Caki2 (cell line): ENCODE data around the gene MYO6. TPM values are rescaled to one million over a fixed set of nuclear protein-coding genes. Genes with fewer than 3 reads are reported as not detected.
"Not testable (repeated sequence)": the region's sequence is repeated elsewhere in the genome, so short reads cannot be mapped to it uniquely, and the experiment has no call there.

Source experiments
- DNase-seq: peaks from one replicate; pipeline ENCODE4 v3.0.0-alpha.2; 2015; ENCODE audit warnings: low read depth
- in situ Hi-C: cut with HindIII; loops from 2 replicates; pipeline ENCODE4 v1.10.0; 2016; ENCODE audit warnings: low sequenced_read_pairs, low pct_unique_long_range_greater_than_20kb, mixed read lengths
- total RNA-seq: library from RNA; depleted of rRNA; stranded (reverse); fragments of >200 nt; shearing (Covaris generic); gene quantifications from 2 replicates; pipeline ENCODE4 v1.2.3, GENCODE V29; 2014; ENCODE audit warnings: low replicate concordance

The MYO6 gene
- total RNA-seq, 1 experiment from 2014 or later, result 7.8 TPM

DNA sequence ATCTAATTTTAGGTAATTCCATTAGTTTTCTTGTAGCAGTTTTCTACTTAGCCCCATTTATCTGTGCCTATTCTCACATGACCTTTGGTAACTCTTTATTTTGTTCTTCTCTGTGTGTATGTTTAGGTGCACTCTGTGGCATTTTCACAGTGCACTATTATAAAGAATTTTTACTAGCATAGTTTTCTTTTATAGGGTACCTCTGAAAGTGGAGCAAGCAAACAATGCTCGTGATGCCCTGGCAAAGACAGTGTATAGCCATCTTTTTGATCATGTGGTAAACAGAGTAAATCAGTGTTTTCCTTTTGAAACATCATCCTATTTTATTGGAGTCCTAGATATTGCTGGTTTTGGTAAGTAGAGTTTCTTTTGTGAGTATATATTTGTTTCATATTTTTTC, 107.9 kb downstream of the MYO6 start:
- in situ Hi-C loops, result no loop called here
- DNase-seq, result no peak

DNA sequence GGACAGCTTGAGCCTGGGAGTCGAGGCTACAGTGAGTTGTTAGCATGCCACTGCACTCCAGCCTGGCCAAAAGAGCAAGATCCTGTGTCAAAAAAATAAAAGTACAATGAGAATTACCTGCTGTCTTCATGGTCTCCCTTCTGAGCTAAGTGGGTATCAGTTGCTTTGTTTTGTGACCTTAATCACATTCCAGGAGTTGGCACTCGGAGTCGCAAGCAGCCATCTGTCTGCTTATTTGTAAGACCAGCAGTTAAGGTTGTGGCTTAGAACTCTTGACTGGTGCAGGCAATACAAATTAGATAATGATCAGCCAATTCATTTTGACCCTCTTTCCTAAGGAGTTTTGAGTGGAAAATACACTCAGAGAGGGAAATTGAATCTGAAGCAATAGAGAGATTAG, 114.0 kb downstream of the MYO6 start:
- no peak for DNase-seq
- in situ Hi-C loops, result no loop called here

DNA sequence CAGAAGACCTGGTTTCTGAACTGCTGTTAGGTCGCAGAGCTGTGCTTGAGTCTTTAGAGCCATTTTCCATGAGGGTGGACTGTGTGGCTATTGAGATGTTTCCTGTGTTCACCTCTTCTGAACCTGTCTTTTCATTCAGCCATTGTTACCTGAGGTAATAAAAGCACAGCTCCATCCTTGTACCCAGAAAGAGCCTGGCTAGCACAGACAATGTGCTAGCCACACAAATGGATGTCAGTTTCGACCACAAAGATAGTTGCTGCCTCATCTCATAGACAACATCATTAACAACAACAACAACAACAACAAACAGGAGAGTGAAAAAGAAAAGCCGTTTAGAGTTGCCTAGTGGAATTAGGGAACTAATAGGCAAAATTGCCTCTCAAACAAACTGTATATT, 114.7 kb downstream of the MYO6 start:
- DNase-seq, result no peak
- in situ Hi-C loops, result no loop called here

DNA sequence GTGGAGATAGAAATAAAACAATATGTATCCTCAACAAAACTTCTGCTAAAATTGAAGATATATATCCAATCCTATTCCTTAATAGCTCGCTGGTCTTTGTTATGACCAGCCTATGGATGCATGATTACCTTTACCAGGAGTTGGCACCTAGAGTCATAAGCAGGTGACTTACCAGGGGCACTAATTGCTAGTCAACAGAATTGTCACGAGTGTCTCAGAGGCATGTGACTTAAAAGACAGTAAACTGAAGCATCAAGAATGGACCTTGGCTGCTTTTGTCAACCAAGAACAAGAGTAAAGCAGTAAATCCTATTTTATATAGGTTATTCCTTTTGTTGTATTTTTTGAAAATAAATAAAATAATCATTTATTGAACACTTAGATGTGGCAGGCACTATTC, 115.4 kb downstream of the MYO6 start:
- in situ Hi-C loops, result no loop called here
- DNase-seq, result no peak

DNA sequence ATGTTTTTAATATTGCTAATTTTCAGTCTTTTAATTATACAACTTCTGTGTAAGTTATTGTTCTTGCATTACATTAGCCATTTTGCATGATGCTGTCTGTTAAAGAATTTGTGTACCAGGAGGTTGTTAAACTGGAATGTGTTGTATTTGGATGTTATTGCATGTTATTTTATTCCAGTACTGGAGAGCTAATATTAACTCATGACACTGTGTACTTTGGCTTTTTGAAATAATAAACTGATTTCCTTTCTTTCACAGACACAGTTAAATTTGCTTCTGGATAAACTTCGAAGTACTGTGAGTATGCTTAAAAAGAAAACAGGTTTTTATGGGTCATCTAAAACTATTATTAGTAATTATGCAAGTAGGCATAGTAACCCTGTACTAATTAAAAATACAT, 121.3 kb downstream of the MYO6 start:
- no peak for DNase-seq

DNA sequence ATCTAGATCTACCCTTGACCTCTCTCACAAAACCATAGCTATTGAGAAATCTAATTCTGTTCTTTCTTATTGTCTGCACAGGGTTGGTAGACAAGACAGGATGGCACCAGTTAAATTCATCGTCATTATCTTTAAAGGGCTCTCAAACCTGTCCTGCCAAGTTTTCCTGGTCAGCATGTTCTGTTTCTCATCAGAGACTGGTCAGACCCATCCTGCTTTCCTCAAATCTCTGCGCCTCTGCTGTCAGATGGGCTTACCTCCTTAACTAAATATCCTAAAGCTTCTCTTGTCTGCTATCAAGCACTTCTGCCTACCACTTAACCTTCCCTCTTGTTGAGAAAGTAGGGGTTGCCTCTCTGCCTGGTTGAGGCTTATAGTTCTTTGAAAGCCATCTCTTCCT, 125.2 kb downstream of the MYO6 start:
- DNase-seq, result no peak
- in situ Hi-C loops, result no loop called here

More for the DNA sequence above, 121.3 kb downstream of the MYO6 start:
- in situ Hi-C loops, result no loop called here

DNA sequence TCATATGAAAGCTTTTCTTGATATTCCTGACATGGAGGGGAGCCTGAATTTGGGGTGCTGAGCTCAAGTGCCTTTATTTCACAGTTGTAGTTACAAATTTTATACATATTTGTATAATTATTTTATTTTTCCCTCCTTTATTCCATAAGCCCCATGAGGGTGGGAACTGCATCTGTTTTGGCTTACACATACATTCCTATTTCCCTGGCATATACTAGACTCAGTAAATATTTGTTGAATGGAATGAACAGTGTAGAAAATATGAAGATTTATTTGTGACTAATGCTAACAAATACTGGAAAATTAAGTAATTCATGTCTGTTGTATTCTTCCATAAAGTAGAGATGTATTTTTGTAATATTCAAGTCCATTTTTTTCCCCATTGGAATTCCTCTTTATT, 127.1 kb downstream of the MYO6 start:
- no peak for DNase-seq
- in situ Hi-C loops, result no loop called here

DNA sequence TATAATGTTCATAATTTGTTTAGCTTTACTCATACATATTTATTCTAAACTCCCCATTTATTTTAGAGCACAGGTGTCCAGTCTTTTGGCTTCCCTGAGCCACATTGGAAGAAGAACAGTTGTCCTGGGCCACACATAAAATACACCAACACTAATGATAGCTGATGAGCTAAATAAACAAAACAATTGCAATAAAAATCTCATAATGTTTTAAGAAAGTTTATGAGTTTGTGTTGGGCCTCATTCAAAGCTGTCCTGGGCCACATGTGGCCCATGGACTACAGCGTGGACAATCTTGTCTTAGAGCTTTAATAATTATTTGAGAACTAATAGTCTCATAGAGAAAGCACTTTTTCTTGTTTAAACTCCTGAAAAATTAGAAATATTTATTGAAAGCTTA, 131.3 kb downstream of the MYO6 start:
- no peak for DNase-seq
- in situ Hi-C loops, result no loop called here

DNA sequence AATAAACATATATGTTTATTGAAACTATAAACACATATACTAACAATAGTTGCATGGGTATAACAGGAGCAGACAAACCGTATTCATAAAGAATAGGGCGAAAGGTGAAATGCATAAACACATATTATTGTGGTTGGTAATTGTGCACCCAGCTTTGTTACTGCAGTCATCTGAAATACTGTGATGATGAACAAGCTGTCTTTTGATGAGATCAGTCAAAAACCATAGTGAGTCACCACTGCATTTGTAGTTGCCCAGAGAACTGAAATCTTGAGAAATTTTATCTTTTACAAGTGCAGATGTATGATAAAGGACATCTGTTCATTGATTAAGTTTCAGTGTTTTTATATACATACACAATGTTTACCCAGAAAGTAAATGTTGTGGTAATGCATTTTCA, 133.7 kb downstream of the MYO6 start:
- DNase-seq, result no peak
- in situ Hi-C loops, result no loop called here

DNA sequence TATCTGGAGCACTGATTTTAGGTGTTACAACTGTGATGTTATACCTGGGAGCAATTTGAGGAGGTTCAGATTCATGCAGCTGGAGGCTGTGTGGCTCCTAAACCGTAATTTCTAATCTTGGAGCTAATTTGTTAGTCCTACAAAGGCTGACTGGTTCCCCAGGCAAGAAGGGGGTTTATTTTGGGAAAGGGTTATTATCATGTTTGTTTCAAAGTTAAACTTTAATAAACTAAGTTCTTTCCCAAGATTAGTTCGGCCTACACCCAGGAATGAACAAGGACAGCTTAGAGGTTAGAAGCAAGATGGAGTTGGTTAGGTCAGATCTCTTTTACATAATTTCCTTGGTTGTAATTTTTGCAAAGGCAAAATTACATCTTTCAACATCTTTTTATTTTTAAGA, 135.8 kb downstream of the MYO6 start:
- DNase-seq, result no peak
- in situ Hi-C loops, result no loop called here

DNA sequence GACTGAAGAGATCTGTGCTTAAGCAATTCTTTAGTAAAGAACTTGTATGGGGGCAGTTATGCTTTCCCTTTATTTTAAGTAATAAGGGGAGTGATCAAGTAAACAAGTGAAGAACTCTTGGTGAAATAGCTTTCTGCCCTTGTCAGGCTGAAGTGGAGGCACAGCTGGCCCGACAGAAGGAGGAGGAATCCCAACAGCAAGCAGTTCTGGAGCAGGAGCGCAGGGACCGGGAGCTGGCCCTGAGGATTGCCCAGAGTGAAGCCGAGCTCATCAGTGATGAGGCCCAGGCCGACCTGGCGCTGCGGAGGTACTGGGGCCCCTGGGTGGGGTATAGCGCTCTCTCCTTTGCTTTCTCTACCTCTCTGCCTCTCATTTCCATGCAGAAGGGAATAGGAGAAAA, 143.3 kb downstream of the MYO6 start:
- in situ Hi-C loops, result no loop called here
- no peak for DNase-seq

DNA sequence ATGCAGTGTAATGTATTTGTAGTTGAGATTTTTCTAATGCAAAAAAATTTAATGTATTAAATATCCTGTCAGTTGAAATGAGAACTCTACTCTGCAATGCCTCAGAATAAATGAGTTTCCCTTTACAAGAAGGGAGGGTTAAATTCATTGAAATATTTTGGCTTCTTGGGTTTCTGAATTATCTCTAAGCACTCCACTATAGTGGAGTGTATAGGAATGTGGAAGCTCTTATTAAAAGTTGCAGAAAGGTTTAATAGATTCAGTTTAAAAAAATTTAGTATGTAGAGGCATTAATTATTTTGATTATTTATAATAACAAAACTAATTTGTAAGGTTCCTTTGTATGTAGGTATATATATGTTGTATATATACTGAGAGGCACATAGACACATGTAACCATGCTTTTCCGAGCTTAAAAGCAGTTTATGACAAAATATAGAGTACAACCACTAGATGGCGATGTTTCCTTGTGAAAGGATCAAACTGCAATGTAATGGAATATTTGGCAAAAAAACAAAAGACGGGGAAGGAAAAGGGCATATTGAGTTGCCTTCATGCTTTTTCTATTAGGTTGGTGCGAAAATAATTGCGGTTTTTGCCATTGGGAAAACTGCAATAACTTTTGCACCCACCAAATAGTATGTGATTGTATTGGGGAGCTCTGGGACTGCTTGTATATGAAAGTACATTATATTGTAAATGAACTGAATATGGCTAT, 144.2 kb downstream of the MYO6 start:
- DNase-seq, result peak; percentile 48
- in situ Hi-C loops, result no loop called here

DNA sequence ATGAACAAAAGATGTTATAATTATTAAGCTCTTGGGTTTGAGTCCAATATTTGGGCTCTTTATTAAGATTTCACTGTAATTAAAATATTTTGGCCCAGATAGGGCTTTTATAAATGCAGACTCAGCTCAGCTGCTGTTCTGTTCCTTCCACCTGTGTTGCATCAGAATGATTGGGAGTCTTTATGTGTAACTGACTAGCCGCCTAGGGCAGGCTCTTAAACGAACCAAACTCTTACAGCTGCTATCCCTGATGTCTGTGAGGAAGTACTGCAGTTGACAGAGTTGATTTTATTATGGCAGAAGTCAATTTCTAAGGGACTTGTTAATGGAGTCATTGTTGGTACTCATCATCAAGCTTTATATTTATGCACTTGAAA, 144.7 kb downstream of the MYO6 start:
- no peak for DNase-seq
- in situ Hi-C loops, result no loop called here

DNA sequence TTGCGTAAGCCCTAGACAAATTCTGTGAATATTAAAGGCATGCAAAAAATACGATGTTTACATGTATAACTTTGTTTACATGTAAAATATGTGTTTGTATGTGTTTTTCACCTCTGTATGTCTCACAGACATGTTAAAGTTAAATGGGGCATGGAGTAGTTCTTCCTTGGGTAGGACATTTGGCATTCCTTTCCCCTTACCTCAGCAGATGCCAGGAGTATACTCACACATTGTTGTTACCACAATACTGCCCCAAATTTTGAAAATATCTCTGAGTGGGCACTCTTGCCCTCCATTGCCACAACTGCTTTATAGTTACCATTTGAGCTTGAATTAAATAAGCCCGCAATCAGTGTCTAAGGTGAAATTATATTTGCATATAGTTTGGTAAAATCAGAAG, 147.5 kb downstream of the MYO6 start:
- DNase-seq, result no peak
- in situ Hi-C loops, result no loop called here

DNA sequence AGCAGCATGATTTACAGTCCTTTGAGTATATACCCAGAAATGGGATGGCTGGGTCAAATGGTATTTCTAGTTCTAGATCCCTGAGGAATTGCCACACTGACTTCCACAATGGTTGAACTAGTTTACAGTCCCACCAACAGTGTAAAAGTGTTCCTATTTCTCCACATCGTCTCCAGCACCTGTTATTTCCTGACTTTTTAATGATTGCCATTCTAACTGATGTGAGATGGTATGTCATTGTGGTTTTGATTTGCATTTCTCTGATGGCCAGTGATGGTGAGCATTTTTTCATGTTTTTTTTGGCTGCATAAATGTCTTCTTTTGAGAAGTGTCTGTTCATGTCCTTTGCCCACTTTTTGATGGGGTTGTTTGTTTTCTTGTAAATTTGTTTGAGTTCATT, 151.2 kb downstream of the MYO6 start:
- in situ Hi-C loops, DNase-seq: not testable (repeated sequence)

DNA sequence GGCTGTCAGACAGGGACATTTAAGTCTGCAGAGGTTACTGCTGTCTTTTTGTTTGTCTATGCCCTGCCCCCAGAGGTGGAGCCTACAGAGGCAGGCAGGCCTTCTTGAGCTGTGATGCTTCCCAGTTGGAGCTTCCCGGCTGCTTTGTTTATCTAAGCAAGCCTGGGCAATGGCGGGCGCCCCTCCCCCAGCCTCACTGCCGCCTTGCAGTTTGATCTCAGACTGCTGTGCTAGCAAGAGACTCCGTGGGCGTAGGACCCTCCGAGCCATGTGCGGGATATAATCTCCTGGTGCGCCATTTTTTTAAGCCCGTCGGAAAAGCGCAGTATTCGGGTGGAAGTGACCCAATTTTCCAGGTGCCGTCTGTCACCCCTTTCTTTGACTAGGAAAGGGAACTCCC, 156.1 kb downstream of the MYO6 start:
- DNase-seq, in situ Hi-C loops: not testable (repeated sequence)

DNA sequence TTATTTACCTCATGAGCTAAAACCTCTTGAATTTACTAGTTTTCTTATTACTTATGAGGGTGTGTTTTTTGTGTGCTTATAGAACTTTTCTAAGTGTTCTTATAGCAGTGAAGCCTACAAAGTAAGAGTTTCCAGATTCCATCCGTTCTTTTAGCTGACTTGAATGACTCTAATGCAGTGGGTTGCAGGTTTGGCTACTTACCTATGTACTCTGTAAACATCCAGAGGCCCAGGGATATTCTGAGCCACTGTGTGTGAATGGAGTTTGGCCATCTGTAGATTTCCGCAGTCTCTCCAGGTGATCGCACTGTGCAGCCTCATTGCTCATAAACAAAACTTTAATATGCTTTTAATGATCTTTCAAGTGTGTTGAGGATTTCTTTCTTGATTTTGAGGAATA, 157.8 kb downstream of the MYO6 start:
- in situ Hi-C loops, result no loop called here
- no peak for DNase-seq

DNA sequence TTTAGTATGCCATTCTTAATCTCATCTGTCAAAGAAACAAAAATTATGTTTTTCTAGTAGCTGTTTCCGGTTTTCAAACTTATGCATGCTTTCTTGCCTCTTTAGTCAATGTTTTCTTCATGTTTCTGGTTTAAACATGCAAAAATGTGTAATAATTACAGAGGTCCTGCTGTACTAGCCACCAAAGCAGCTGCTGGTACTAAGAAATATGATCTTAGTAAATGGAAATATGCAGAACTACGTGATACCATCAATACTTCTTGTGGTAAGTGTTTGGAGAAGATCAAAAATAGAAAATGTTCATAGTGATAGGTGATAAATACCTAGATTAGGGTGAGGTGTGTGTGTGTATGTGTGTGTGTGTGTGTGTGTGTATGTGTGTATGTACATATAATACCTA, 158.4 kb downstream of the MYO6 start:
- DNase-seq, result no peak
- in situ Hi-C loops, result no loop called here

DNA sequence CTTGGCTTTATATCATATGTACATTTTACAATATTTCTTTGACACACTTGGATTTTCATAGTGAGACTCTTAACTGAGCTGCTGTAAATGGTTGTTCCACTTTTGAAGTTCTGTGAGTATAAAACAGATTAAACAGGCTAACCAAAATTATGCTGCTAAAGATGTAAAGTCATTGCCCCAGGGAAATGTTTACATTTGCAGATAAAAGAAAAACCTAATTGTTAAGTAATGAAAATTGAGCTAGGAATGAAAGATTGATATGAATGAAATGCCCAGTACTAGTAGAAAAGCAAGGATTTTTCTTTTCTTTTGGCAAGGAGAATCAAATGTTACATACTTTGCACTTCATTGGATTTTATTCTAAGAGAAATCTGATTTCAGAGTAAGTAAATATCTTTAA, 164.0 kb downstream of the MYO6 start:
- in situ Hi-C loops, result no loop called here
- DNase-seq, result no peak

DNA sequence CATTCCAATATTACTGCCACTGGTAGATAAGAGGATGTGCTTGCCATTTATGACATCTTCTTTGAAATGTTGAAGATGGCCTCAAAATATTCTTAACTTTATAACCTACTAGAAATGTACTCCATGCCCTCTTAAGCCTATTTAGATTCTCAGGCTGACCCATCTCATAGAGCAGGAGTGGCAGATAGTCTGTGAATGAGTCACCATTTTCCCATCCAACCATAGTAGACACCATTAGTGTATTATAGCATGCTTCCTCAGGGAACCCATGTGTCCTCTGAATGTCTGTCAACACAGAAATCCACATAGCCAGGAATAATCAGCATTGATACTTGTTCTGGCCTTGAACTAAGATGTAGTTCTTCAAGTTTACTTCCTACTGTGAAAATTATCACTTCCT, 173.2 kb downstream of the MYO6 start:
- DNase-seq, result peak; percentile 13
- in situ Hi-C loops, result no loop called here
